IPS-18a (cell line): Measurements from ENCODE around the gene LETM1.

Source experiments
- H3K27ac ChIP-seq: one replicate; pipeline ENCODE4 v1.5.1; 2013; ENCODE audit warnings: low read length
- H3K27me3 ChIP-seq: one replicate; pipeline ENCODE4 v1.6.1; 2013; ENCODE audit warnings: mild to moderate bottlenecking, low read length; ENCODE audit not compliant: control insufficient read depth, insufficient read depth
- H3K36me3 ChIP-seq: one replicate; pipeline ENCODE4 v1.6.1; 2013; ENCODE audit warnings: low read depth, low read length; ENCODE audit not compliant: control insufficient read depth
- H3K4me1 ChIP-seq: one replicate; pipeline ENCODE4 v1.6.1; 2013; ENCODE audit warnings: low read depth, low read length; ENCODE audit not compliant: control insufficient read depth
- H3K4me3 ChIP-seq: one replicate; pipeline ENCODE4 v1.5.1; 2013; ENCODE audit warnings: low read length
- H3K9ac ChIP-seq: one replicate; pipeline ENCODE4 v1.6.1; 2013; ENCODE audit warnings: mild to moderate bottlenecking, low read length, moderate library complexity
- H3K9me3 ChIP-seq: one replicate; pipeline ENCODE4 v1.6.1; 2013; ENCODE audit warnings: low read depth, low read length; ENCODE audit not compliant: control insufficient read depth

The LETM1 gene

GRCh38 chr4:1821679-1822567 lies 34.0 kb downstream of the LETM1 start:
- Histone ChIP-seq H3K9ac (no peak overlapping the region), H3K4me3 (no peak overlapping the region), H3K9me3 (no peaks in the 10 kb centered on the region), H3K4me1 (no peaks in the 10 kb centered on the region), H3K27me3 (no peaks in the 10 kb centered on the region), H3K36me3 (peaks cover 47% of the 10 kb centered on the region), H3K27ac (no peak overlapping the region)

- peaks cover 50% of the 10 kb centered on the region for H3K36me3 ChIP-seq
- no peaks in the 10 kb centered on the region for H3K9me3 ChIP-seq
- H3K27ac ChIP-seq: no peak overlapping the region
- H3K27me3 ChIP-seq: no peaks in the 10 kb centered on the region
- H3K4me1 ChIP-seq: no peaks in the 10 kb centered on the region
- H3K9ac ChIP-seq: no peak overlapping the region
- H3K4me3 ChIP-seq: no peak overlapping the region
These were observed 36.1 kb downstream of the LETM1 start for GRCh38 chr4:1819816-1820215.

GRCh38 chr4:1819284-1819683 lies 36.7 kb downstream of the LETM1 start:
- peaks cover 54% of the 10 kb centered on the region for H3K36me3 ChIP-seq
- no peaks in the 10 kb centered on the region for H3K9me3 ChIP-seq
- no peak overlapping the region for H3K9ac ChIP-seq
- H3K27ac ChIP-seq: no peak overlapping the region
- no peaks in the 10 kb centered on the region for H3K27me3 ChIP-seq
- H3K4me3 ChIP-seq: no peak overlapping the region
- no peaks in the 10 kb centered on the region for H3K4me1 ChIP-seq

- peaks cover 49% of the 10 kb centered on the region for H3K36me3 ChIP-seq
- no peaks in the 10 kb centered on the region for H3K4me1 ChIP-seq
- H3K4me3 ChIP-seq: no peak overlapping the region
- H3K9ac ChIP-seq: no peak overlapping the region
- no peak overlapping the region for H3K27ac ChIP-seq
- no peaks in the 10 kb centered on the region for H3K9me3 ChIP-seq
- no peaks in the 10 kb centered on the region for H3K27me3 ChIP-seq
These were observed 39.7 kb downstream of the LETM1 start for GRCh38 chr4:1815997-1816860.

DNA sequence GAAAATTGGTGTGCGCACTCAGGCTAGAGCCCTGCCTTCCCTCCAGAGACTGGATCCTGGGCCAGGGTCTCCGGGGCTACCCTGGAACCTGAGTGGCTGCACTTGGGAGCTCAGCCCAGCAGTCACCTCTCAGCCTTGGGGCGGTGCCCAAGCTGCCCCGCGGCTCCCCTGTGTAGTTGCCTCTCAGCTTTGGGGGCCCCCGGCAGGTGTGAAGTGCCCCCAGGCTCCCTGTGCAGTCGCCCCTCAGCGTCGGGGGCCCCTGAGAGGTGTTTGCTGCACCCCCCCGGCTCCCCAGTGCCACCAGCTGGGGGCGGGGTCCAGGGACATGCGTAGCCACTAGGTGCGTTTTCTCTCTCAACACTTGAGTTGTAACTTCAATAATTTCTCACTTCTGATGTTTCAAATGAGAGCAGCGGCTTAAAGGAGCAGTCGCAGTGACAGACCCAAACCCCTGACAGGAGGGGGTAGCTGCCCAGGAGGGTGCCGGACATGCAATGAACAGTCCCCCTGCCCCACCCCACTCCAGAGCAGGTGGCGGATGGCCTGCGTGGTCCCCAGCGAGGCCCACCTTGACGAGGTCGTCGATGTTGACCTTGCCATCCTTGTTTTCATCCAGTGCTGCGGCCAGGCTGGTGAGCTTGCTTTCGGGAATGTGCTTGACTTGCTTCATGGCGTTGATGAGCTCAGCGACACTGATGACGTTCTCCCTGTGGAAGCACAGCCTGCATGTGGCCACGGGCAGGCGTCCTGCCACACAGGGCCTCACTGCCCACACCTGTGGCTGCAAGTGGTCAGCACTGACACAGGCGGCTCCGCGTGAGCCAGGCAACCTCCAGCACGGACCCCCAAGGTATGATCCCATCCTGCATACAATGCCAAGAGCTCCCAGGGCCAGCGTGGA lies 40.6 kb downstream of the LETM1 start:
- Histone ChIP-seq H3K4me1 (no peaks in the 10 kb centered on the region), H3K27ac (no peak overlapping the region), H3K9me3 (no peaks in the 10 kb centered on the region), H3K9ac (no peak overlapping the region), H3K36me3 (peaks cover 49% of the 10 kb centered on the region), H3K27me3 (no peaks in the 10 kb centered on the region), H3K4me3 (no peak overlapping the region)

GRCh38 chr4:1814453-1814852 lies 41.5 kb downstream of the LETM1 start:
- Histone ChIP-seq H3K4me3 (no peak overlapping the region), H3K27me3 (no peaks in the 10 kb centered on the region), H3K36me3 (peaks cover 48% of the 10 kb centered on the region), H3K27ac (no peak overlapping the region), H3K9me3 (no peaks in the 10 kb centered on the region), H3K4me1 (no peaks in the 10 kb centered on the region), H3K9ac (no peak overlapping the region)

GRCh38 chr4:1813915-1814314 lies 42.0 kb downstream of the LETM1 start:
- Histone ChIP-seq H3K4me3 (no peak overlapping the region), H3K27ac (no peak overlapping the region), H3K27me3 (no peaks in the 10 kb centered on the region), H3K4me1 (no peaks in the 10 kb centered on the region), H3K9me3 (no peaks in the 10 kb centered on the region), H3K36me3 (peaks cover 42% of the 10 kb centered on the region), H3K9ac (no peak overlapping the region)

DNA sequence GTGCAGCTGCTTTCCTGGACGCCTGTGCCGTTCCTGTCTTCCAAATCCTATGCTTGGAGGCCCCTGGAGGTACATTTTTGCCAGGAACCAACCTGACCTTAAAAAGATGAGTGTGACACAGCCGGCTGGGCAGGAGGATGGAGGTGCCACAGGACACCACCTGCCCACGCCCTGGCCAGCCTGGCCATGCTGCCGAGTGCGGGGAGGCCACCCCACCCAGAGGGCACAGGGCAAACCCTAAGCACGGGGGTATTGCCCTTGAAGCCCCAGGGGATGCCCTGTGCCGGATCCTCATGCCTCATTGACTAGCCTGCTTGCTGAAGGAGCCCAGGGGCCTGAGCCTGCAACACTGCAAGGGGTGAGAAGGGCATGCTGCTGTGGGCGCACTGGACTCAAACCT lies 42.7 kb downstream of the LETM1 start:
- peaks cover 39% of the 10 kb centered on the region for H3K36me3 ChIP-seq
- no peak overlapping the region for H3K9ac ChIP-seq
- no peak overlapping the region for H3K4me3 ChIP-seq
- H3K27ac ChIP-seq: no peak overlapping the region
- H3K27me3 ChIP-seq: no peaks in the 10 kb centered on the region
- no peaks in the 10 kb centered on the region for H3K9me3 ChIP-seq
- no peaks in the 10 kb centered on the region for H3K4me1 ChIP-seq

GRCh38 chr4:1812720-1813119 lies 43.2 kb downstream of the LETM1 start:
- no peak overlapping the region for H3K4me3 ChIP-seq
- H3K9me3 ChIP-seq: no peaks in the 10 kb centered on the region
- H3K36me3 ChIP-seq: peaks cover 38% of the 10 kb centered on the region
- H3K4me1 ChIP-seq: no peaks in the 10 kb centered on the region
- no peak overlapping the region for H3K27ac ChIP-seq
- H3K27me3 ChIP-seq: no peaks in the 10 kb centered on the region
- H3K9ac ChIP-seq: no peak overlapping the region

DNA sequence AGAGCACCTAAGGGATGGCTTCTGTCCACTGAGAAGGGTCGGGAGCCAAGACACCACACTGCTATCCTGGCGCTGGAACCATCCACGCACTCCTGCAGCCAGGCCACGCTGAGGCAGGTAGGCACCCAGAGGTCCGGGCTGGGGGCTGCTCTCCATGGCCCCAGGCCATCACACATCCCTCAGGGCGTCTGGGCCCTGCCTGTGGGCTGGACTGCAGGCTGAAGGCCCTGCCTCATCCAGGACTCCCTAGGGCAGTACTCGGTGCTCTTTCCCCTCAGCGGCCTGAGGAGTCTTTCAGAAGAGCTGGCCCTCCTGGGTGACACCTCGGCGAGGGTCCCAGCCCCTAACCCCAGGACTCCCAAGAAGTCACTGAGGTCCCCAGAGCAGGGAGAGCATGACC lies 45.2 kb downstream of the LETM1 start:
- Histone ChIP-seq H3K9me3 (no peaks in the 10 kb centered on the region), H3K9ac (no peak overlapping the region), H3K27me3 (no peaks in the 10 kb centered on the region), H3K4me1 (no peaks in the 10 kb centered on the region), H3K4me3 (no peak overlapping the region), H3K27ac (no peak overlapping the region), H3K36me3 (peaks cover 29% of the 10 kb centered on the region)
